ENCODE results near the gene KRT32.
A peak's percentile ranks its signal among the peaks of the same experiment; 100 is the strongest.

Gene KRT32

DNA sequence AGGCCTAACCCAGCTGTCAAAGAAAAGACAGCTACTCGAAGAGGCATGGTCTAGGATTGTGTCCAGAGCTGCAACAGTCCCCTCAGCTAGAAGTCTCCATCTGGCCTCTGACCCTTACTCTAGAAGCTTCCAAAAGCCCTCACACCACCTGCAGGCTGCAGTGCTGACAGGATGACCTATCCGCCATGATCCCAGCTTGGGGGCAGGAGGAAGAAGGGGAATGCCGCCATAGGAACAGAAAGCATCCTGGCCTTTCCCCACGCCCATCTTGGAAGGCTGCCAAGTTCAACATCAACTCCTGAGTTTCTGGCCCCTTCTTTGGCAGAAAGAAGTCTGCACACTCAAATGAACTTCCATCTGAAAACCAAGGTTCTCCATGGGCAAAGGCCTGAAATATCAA is 25.6 kb upstream of the KRT32 start:
- DNase-seq (ENCODE audit: low spot score) = no peak

GRCh38 chr17:41492351-41492750 is 25.2 kb upstream of the KRT32 start:
- no peak for DNase-seq (ENCODE audit: low spot score)

DNA sequence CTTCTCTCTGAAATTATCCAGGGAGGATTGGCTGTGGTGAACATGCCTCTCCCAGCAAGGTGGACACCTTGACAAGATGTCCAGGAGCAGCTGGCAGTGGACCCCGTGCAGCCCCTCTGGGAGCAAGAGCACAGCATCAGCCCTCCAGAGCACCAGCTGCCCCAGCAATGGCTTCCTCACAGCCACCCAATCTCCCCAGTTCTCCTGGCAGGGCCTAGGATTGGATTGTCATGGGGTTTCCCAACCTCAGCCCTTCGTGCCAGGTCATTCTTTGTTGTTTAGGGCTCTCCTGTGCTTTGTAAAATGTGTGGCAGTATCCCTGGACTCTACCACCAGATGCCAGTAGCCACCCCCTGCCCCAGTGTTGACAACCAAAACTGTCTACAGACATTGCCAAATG is 24.3 kb upstream of the KRT32 start:
- no peak for DNase-seq (ENCODE audit: low spot score)

GRCh38 chr17:41490000-41490990 is 23.1 kb upstream of the KRT32 start:
- DNase-seq (ENCODE audit: low spot score) = no peak

GRCh38 chr17:41489531-41489930 is 22.3 kb upstream of the KRT32 start, which contains the start of gene KRT36:
KRT36 (minus strand) TSS chr17:41489910; CDS start chr17:41489864, 46 bp downstream.
- DNase-seq (ENCODE audit: low spot score) = no peak

DNA sequence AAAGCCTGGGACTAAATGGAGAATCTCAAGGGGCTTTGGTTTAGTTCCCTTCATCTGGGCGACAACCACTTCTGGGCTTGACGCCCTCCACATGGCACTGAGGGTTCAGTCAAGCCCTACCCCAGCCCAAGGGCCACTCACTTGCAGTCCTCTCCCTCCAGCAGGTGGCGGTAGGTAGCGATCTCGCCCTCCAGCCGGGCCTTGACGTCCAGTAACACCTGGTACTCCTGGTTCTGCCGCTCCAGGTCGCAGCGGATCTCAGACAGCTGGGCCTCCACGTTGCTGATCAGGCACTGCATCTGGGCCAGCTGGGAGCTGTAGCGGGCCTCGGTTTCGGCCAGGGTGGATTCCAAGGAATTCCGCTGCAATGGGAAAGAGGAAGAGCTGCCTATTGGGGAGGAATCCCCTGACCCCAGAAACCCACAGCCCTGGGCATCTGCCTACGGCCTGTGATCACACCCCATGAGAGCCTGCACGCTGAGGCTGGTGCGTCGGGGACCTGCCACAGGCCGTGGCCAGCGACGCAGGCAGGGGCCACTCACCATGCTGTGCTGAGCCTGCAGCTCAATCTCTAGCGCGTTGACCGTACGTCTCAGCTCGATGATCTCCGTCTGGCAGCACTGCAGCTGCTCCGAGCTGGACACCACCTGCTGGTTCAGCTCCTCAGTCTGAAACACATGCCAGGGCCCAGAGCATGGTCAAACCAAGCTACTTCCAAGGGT is 19.8 kb upstream of the KRT32 start:
- no peak for DNase-seq (ENCODE audit: low spot score)

DNA sequence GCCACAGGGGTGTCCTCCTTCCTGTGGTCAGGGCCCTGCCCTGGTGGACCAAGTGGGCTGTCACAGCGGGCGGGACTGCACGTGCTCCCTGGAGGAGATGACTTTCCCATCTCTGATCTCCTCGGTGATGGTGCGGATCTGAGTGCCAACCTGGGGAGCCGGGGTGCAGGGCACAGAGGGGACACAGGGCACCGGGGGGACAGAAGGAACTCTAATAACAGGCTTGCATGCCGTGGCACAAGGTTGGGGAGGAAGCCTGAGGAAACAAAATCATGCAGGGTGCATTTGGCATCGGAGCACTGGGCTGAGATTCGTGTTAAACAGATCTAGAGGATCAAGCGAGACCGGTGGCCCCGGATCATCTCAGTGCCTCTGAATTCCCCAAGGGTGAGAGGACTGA is 19.1 kb upstream of the KRT32 start:
- DNase-seq (ENCODE audit: low spot score) = no peak

- DNase-seq (ENCODE audit: low spot score) = no peak
These were observed 18.0 kb upstream of the KRT32 start for GRCh38 chr17:41484920-41485904.

DNA sequence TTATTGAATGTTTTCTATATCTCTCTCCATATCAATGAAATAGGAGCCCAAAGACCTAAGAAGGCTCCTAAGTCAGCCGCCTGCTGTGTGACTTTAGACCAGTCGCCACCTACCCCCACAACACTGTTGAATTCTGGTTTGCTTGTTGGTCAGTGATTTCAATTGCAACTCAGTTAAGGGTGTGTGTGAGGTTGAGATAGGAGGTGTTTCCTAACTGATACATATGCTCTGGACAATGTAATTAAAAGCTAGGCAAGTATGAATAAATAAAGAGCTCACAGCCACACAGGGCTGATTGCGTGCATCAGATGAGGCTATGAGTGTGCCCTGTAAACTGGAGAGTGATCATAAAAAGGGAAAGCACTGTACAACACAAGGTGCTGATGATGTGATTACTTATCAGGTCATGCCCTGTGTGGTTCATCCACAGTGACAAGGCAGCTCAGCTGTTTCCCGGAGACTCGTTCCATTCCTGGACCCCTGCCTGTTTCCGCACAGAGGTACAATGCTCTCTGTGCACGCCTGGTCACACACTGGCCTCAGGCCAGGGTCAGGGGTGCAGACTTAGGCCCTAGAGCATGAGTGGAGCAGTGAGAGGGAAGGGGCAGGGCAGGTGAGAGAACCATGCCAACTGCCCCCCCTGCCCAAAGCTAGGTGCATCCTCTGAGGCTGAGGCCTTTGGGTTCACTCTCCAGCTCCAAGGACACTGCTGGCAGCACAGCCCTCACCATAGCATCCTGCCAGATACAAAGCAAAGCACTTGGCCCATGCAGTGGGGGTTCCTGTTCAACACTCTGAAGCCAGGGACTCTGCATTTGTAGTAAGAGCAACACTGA is 17.0 kb upstream of the KRT32 start:
- no peak for DNase-seq (ENCODE audit: low spot score)

DNA sequence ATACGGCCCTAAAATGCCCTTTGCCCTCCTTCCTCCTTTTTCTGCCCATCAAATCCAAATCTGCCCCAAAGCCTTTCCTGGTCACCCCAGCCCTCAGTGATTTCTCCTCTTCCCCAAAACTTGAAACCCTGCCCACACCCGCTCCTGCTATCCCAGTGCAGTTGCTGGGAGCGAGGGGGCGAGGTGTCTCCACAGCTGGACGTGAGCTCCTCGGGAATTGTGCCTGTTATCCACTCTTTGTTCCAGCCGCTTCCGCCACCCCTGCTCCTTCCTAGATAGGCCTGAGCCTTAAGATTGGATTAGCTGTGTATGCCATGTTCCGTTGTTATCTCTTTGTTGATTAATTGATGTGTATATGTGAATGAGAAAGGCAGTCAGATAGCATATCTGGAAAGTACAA is 16.3 kb upstream of the KRT32 start:
- DNase-seq (ENCODE audit: low spot score) = no peak

GRCh38 chr17:41481036-41481435 is 13.8 kb upstream of the KRT32 start, which contains the start of gene KRT35:
KRT35 (minus strand) TSS chr17:41481151; CDS start chr17:41481097, 54 bp downstream.
- no peak for DNase-seq (ENCODE audit: low spot score)

DNA sequence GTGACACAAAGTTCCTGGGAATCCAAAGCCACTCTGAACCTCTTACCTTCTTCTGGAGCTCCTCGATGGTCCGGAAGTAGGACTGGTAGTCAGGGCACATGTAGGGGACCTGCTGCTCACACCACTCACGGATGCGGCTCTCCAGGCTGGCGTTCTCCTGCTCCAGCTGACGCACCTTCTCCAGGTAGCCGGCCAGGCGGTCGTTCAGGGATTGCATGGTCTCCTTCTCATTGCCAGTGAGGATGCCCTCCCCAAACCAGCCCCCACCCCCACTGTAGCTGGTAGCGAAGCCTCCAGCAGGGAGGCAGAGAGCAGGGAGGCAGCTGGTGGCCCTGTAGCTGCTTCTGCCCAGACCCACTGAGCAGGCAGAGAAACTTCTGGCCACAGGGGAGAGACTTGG is 13.4 kb upstream of the KRT32 start:
- no peak for DNase-seq (ENCODE audit: low spot score)

DNA sequence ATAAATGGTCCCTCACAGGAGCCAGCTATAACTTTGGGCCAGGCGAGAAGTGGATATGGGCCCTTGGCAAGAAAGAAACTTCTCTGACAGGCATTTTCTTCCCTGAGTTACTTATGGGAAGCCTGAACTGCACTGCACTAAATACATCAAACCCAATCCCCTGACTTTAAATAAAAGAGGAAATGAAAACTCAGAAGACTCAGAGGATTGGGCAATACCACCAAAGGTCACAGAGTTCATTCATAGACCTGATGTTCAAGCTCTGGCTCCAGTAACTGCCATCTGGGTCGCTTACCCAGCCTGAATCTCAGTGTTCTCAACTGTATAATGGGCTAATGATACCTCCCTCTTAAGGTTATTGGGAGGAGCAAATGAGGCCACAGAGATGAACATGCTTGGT is 12.9 kb upstream of the KRT32 start:
- DNase-seq (ENCODE audit: low spot score) = no peak

GRCh38 chr17:41478237-41478636 is 11.1 kb upstream of the KRT32 start:
- DNase-seq (ENCODE audit: low spot score) = no peak

DNA sequence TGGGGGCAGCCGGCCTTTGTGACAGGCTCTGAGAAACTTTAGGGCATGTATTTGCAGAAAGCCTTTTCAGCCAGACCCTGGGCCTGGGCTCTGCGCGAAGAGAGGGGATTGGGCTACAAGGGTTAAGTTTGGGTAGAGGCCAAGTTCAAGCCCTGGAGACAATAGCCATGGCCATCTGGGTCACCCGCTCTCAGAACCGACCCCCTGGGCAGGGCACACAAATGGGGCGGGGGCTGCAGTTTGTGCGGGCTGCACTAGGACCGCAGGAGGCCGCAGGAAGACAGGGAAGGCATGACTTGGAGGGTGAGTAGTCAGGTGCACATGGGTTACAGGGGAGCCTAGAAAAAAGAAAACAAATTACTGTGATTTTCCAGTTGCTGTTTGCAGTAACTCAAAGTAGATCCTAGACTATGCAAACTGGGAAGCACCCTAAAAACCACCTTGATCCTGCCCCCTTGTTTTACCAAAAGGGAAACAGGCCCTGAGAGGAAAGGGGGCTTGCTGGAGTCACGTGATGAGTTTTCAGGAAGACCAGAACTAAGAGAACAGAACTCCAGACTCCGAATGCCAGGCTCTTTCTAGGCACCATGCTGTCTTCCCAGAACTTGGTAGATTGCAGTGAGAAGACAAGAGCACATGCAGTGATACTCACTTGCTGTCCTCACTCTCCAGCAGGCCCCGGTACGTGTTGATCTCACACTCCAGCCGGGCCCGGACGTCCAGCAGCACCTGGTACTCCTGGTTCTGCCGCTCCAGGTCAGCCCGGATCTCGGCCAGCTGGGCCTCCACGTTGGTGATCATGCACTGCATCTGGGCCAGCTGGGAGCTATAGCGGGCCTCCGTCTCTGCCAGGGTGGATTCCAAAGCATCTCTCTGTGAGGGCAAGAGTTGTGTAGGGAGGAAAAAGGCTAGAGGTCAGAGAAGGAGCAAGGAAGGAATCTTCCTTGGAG is 10.0 kb upstream of the KRT32 start:
- DNase-seq (ENCODE audit: low spot score) = no peak

DNA sequence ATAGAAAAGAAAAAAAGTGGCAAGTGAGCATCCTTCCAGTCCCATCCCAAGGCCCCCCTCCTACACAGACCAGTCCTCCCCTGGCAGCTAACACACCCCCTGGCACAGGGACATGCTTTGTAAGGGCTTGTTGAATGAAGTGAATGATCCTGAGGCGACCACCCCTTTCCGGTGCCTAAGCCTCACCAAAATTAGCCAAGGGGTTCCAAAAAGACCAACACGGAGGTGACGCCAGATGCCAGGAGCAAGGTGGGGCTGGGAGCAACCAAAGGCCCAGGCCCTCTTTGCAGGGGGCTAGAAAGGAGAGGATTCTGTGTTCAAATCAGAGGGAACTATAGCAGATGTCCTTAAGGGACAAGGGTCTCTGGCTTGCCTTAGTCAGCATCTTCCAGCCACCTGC is 8.2 kb upstream of the KRT32 start:
- no peak for DNase-seq (ENCODE audit: low spot score)

- no peak for DNase-seq (ENCODE audit: low spot score)
These were observed 7.7 kb upstream of the KRT32 start for GRCh38 chr17:41474863-41475262.

DNA sequence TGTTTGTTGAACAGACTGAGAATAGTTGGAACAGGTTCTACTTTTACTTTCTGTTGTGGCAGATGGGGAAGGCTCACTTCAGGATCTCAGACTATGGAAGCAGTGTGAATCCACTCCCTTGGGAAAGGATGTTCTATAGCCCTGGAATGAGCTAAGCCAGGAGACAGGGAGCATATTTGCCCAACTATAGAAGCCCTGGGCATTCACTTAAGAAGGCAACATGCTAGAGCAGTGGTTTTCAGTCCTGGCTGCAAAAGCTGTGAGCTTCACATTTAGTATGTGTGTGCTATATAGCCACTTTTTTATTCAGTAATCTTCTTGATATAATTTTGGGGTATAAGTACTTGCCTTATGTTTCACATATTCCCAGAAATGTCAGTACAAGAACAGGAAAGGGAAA is 1.2 kb upstream of the KRT32 start:
- no peak for DNase-seq (ENCODE audit: low spot score)

- no peak for DNase-seq (ENCODE audit: low spot score)
These were observed 375 bp upstream of the KRT32 start for GRCh38 chr17:41467561-41467960.

GRCh38 chr17:41464682-41465081 is 2.5 kb downstream of the KRT32 start:
- peak; percentile 92 for DNase-seq (ENCODE audit: low spot score)

Data from AG20443 (cell line).